CD4-positive, alpha-beta T cell treated with Interleukin-15 for 4 hours (primary cell): Measurements from ENCODE around the gene CREB3L4.
"Not testable (repeated sequence)": the region's sequence is repeated elsewhere in the genome, so short reads cannot be mapped to it uniquely, and the experiment has no call there.

Experiments
- DNase-seq: peaks from one replicate; pipeline ENCODE4 v3.0.0-alpha.2; 2020; ENCODE audit warnings: low spot score

CREB3L4 gene

DNA sequence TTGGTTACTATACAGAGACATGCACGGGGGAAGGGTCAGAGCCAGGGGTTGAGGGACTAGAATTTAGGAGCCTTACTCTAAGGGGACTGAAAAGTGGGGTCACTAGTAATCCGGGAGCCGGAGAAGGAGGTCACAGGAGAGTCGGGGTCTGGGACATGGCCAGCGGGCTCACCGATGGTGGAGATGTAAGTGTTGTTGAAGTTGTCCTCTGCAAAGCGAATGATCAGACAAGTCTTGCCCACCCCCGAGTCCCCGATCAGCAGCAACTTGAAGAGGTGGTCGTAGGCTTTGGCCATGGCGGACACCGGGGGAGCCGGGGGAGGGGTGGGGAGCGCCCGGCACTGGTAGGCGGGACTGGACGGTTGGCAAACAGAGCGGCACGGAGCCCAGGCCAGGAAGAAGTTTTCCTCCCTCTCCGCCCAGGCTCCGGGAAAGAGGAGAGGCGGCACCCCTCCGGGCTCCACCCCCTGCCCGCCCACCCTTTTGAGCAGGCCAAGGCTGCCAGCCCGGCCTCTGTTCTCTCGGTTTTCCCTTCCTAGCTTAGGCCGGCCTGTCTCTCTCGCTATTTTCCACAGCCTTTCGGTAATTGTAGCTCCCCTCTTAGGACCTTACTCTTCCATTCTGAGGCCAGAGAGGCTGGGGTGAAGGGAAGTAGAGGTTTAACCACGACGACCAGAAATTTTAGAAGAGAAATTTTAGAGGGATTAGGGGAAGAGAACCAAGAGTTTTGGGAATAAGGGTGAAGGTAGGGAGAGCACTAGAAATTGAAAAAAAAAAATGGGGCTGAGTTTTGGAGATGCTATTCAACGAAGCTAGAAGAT is 18.4 kb downstream of the CREB3L4 start, which contains the start of gene RAB13:
RAB13 (minus strand) TSS at position 399 of the 821 bp plus-strand sequence; CDS start at position 296, 103 bp downstream.
- DNase-seq = no peak

DNA sequence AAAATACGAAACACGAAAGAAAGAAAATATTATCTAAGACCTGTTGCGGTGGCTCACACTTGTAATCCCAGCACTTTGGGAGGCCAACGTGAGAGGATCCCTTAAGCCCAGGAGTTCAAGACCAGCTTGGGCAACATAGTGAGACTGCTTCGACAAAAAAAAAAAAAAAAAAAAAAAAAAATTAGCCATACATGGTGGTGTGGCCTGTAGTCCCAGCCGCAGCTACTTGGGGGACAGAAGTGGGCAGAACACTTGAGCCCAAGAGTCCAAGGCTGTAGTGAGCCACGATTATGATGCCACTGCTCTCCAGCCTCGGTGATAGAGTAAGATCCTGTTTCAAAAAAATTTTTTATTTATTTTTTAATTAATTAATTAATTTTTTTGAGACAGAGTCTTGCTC is 19.9 kb downstream of the CREB3L4 start:
- DNase-seq = no peak

DNA sequence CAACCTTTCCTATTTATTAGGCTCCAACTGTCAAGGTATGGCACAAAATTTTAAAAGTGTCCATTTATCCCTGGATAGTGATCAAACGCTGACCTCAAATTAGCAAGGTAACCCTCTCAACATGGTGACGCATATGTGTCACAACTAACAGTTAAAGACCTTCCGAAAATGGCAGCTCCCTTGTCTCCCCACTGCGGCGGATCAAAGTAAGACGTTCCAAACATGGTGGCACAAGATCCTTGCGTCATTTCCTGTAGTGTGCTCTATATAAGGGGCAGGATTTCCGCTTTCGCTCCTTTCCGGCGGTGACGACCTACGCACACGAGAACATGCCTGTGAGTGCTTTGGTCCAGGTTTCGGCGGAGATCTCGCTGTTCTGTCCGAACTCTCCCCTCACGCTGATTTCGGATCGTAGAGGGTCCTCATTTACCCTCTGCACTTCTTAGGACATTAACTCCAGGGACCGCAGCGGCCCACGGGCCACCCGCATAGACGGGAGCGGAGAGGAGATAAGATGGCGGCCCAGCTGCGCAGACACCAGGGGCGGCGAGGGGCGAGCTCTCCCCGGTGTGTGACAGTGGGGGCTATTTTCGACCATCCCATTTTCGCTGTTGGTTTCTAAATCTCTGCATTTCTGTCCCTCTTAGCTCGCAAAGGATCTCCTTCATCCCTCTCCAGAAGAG is 22.9 kb downstream of the CREB3L4 start, which contains the start of gene RPS27:
RPS27 (plus strand) TSS at position 295 of the 683 bp plus-strand sequence; CDS start at position 330, 35 bp downstream.
- peak; percentile 96 for DNase-seq

DNA sequence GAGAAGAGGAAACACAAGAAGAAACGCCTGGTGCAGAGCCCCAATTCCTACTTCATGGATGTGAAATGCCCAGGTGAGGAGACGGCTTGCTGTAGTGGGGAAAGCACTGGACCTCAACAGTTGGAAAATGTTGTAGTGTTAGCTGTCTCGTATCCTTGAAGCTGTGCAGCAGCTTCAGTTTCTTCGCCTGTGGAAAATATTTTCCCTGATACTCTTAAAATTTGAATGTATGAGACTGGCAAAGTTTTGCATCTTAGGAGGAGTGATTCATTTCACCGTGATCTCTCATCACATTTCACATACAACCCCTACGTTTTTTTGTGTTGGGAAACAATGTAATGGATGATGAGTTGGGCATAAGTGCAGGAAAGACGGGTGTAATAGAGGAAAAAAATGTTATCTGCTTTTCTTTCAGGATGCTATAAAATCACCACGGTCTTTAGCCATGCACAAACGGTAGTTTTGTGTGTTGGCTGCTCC is 23.5 kb downstream of the CREB3L4 start:
- DNase-seq = no peak

DNA sequence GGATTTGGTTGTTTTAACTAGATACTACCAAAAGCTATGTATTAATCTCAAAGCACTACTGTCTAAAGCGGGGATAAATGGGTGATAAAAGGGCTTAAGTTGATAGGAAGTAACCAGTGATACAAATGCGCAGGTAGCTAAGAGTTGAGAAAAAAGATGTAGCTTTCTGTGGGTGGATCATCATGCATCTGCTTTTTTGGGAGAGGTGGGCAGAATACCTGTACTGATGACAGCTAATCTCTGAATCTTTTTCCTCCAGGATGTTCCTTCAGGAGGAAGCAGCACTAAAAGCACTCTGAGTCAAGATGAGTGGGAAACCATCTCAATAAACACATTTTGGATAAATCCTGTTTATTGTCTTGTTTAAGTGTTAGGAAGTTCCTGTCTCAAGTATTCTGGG is 24.1 kb downstream of the CREB3L4 start:
- DNase-seq = no peak

DNA sequence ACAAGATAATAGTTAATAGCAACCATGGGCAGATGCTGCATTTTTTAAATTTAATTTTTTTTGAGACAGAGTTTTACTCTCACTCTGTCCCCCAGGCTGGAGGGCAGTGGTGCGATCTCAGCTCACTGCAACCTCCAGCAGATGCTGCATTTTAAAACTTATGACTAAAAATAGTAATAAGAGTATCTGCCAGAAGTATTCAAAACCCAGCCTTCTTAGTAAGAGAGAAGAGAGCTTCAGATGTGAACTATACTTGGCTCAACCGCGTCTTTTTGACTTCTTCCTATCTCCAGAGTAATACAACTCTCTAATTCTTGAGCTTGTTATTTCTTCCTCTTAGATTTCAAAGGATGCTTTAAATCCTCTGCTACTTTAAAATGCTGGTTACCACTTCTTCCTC is 27.5 kb downstream of the CREB3L4 start:
- DNase-seq = no peak

DNA sequence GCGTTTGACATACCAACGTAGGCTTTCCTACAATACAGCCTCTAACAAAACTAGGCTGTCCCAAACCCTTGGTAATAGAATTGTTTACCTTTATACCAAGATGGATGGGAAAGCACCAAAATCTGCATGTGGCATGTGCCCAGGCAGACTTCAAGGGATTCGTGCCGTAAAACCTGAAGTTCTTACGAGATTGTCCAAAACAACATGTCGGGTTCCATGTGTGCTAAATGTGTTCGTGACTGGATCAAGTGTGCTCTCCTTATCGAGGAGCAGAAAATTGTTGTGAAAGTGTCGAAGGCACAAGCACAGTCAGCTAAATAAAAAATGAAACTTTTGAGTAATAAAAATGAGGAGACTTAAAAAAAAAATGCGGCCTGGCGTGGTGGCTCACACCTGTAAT is 27.9 kb downstream of the CREB3L4 start:
- DNase-seq = no peak

DNA sequence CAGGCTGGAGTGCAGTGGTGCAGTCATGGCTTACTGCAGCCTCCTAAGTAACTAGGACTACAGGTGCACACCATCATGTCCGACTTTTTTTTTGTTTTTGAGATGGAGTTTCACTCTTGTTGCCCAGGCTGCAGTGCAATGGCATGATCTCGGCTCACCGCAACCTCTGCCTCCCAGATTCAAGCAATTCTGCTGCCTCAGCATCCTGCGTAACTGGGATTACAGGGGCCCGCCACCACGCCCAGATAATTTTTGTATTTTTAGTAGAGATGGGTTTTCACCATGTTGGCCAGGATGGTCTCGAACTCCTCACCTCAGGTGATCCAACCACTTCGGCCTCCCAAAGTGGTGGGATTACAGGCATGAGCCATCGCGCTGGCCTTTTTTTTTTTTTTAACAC is 29.2 kb downstream of the CREB3L4 start:
- not testable (repeated sequence) for DNase-seq

DNA sequence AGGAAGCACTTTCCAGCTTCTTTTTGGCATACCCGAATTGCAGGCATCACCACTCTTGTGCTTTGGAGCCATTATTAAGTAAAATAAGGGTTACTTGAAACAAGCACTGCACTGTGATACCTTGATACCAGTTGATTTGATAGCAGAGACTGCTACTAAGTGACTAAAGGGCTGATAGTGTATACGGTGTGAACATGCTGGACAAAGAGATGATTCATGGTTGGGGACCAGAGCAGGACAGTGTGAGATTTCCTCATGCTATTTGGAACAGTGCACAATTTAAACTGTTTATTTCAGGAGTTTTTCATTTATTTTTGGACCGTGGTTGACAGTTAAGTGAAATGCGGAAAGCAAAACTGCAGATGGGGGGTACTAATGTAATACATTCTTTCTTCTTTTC is 32.7 kb downstream of the CREB3L4 start:
- no peak for DNase-seq

DNA sequence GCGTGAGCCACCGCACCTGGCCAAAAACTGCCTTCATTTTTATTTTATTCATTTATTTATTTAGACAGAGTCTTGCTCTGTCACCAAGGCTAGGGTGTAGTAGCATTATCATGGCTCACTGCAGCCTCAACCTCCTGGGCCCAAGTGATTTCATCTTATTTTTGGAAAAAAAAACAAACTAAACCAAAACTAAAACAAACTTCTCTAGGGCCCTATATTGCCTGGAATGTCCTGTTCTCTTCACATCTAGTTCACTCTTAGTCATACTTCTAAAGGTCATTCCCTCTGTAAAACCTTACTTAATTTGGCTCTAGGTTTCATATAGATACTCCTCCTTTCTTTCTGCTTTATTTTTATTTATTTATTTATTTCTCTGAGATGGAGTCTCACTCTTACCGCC is 38.4 kb downstream of the CREB3L4 start:
- DNase-seq = no peak

DNA sequence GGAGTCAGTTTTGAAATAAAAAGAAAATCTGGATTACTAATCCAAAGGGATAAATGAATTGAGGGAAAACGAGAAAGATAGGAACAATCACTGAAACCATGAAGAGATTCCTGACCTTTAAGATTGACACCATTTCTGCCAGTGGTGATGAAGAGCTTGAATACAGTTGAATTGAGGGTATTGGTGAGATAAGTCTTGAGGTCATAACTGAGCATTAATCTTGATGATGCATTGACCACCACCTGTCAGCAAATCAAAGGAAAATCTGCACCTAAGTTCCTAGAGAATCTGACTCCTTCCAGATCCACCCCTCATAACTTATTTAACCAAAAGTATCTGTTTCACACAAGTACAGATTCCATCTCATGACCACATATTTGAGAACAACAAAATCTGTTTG is 44.4 kb downstream of the CREB3L4 start:
- no peak for DNase-seq

DNA sequence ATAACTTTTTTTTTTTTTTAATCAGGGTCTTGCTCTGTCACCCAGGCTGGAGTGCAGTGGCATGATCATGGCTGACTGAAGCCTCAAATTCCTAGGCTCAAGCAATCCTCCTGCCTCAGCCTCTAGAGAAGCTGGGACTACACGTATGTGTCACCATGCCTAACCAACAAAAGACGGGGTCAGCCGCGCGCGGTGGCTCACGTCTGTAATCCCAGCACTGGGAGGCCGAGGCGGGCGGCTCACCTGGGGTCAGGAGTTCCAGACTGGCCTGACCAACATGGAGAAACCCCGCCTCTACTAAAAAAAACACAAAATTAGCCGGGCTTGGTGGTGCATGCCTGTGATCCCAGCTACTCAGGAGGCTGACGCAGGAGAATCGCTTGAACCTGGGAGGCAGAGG is 44.8 kb downstream of the CREB3L4 start:
- DNase-seq = not testable (repeated sequence)

DNA sequence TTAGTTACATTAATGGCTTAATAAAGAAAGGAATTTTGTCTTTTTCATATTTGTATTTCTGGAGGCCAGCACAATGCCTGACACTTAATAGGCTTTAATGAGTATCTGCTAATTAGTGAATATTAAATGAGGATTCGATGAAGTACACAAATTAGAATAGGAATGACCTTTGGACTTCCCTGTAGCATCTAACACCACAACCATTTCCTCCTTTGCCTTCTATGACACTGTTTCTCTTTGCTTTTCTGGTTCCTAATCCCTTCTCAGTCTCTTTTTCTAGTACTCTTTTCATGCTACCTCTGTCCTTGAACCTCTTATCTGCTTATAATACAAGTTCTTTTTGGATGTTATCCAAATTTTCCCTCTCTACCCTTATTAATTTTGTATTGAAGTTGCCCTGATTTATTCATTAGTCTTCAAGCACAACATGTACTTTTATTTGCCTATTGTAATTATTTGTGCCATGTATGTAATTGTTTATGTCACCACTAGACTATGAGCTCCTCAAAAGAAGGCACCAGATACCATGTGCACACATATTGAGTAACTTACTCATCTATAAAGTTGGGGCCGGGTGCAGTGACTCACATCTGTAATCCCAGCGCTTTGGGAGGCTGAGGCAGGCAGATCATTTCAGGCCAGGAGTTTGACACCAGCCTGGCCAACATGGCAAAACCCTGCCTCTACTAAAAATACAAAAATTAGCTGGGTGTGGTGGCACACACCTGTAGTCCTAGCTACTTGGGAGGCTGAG is 46.6 kb downstream of the CREB3L4 start:
- no peak for DNase-seq

DNA sequence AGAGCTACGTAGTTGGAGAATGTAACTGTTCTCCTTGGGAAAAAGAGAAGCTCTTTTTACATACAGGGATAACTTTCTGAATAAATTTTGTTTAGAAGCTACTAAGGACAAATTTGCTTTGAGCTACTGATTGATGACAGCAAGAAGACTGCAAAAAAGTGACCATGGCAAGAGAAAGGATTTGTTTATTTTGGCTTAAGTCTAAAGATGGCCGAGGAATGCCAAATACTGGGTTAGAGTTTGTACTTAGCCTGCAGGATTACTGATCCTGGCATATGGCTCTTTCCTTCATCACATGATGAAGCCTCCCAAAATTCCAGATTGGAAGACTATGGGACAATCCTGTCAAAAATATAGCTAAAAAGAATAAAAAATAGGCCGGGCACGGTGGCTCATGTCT is 51.6 kb downstream of the CREB3L4 start:
- DNase-seq = no peak

DNA sequence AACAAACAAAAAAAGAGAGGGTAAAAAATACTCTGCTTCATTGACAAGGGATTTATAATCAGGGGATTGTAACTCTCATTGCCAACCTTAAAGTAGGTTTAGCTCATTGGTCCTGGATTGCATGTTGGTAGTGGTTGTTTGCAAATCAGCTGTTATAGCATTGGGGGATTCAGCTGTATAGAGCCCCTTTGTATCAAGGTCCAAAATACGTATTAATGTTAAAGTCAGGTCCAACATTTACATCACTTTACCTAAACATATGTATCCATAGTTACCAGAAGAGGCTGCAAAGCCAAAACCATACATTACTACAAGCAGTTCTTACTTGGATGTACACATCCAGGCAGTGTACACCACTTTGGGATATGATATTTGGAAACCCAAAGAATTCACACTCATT is 52.2 kb downstream of the CREB3L4 start:
- no peak for DNase-seq
